KMS-11 (cell line): ENCODE data around the gene SYTL3.

Experiments
- H2AFZ ChIP-seq: fragments of 200-600 bp; sonication (generic); 2 replicates; pipeline ENCODE4 v1.6.1; 2016; ENCODE audit warnings: antibody characterized with exemption, mixed run types, low read depth
- H3K27ac ChIP-seq: fragments of 200-600 bp; sonication (generic); 2 replicates; pipeline ENCODE4 v1.6.1; 2016; ENCODE audit warnings: mild to moderate bottlenecking, mixed run types
- H3K27me3 ChIP-seq: fragments of 200-600 bp; sonication (generic); 2 replicates; pipeline ENCODE4 v1.6.1; 2017; ENCODE audit warnings: mild to moderate bottlenecking, low read depth, mixed run types, moderate library complexity; ENCODE audit not compliant: insufficient read depth
- H3K36me3 ChIP-seq: fragments of 200-600 bp; sonication (generic); 2 replicates; pipeline ENCODE4 v1.6.1; 2017; ENCODE audit warnings: mild to moderate bottlenecking, mixed run types; ENCODE audit not compliant: insufficient read depth
- H3K4me1 ChIP-seq: fragments of 200-600 bp; sonication (generic); 2 replicates; pipeline ENCODE4 v1.6.1; 2016; ENCODE audit warnings: mild to moderate bottlenecking, low read depth, mixed run types; ENCODE audit not compliant: poor library complexity, severe bottlenecking
- H3K4me2 ChIP-seq: fragments of 200-600 bp; sonication (generic); 2 replicates; pipeline ENCODE4 v1.7.0; 2016; ENCODE audit warnings: mild to moderate bottlenecking, mixed run types
- H3K4me3 ChIP-seq: fragments of 200-600 bp; sonication (generic); IDR thresholded peaks from 2 replicates; pipeline ENCODE4 v1.6.1; 2017; ENCODE audit warnings: low read depth, low read length, mixed read lengths; ENCODE audit not compliant: insufficient read depth
- H3K79me2 ChIP-seq: fragments of 200-600 bp; sonication (generic); 2 replicates; pipeline ENCODE4 v1.6.1; 2016; ENCODE audit warnings: low read depth, mixed run types; ENCODE audit not compliant: insufficient read depth
- H3K9ac ChIP-seq: fragments of 200-600 bp; sonication (generic); 2 replicates; pipeline ENCODE4 v1.6.1; 2016; ENCODE audit warnings: mild to moderate bottlenecking, mixed run types
- H4K20me1 ChIP-seq: fragments of 200-600 bp; sonication (generic); 2 replicates; pipeline ENCODE4 v1.6.1; 2016; ENCODE audit warnings: mild to moderate bottlenecking, mixed run types; ENCODE audit not compliant: insufficient read depth
- TF ChIP-seq, protein P1 (sequence below): fragments of 200-600 bp; sonication (generic); conservative IDR thresholded peaks from 2 replicates; pipeline ENCODE4 v1.6.1; 2017; ENCODE audit warnings: low read depth, mild to moderate bottlenecking, antibody characterized with exemption, low read length, moderate library complexity, mixed read lengths

Gene SYTL3

DNA sequence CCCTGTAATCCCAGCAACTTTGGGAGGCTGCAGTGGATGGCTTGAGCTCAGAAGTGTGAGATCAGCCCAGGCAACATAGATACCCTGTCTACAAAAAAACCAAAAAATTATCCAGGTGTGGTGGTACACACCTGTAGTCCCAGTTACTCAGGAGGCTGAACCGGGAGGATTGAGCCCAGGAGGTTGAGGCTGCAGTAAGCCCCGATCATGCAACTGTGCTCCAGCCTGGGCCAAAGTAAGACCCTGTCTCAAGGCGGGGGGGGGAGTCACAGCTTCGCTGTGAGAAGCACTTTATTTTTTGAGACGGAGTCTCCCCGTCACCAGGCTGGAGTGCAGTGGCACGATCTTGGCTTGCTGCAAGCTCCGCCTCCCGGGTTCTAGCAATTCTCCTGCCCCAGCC, 115.1 kb downstream of the SYTL3 start:
- Histone ChIP-seq H3K36me3 (peaks cover 9% of the 10 kb centered on the region; the same call in 1 of the 2 replicates), H3K27me3 (no peaks in the 10 kb centered on the region)

DNA sequence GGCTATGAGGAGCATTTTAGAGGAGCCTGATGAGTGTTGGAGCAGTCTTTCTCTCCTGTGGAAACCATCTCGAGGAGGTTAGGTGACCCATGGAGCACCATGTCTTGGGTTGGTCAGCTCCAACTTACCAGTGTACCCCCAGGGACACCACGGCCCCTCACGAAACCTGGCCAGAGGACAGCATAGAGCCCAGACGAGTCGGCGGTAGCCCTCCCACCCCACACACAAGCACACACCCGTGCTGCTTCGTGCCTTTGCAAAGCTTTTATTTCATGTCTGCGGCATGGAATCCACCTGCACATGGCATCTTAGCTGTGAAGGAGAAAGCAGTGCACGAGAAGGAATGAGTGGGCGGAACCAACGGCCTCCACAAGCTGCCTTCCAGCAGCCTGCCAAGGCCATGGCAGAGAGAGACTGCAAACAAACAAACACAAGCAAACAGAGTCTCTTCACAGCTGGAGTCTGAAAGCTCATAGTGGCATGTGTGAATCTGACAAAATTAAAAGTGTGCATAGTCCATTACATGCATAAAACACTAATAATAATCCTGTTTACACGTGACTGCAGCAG, 115.7 kb downstream of the SYTL3 start:
- no peak overlapping the region for H3K4me3 ChIP-seq
- H3K4me1 ChIP-seq: no peaks in the 10 kb centered on the region
- TF ChIP-seq, protein P1, sequence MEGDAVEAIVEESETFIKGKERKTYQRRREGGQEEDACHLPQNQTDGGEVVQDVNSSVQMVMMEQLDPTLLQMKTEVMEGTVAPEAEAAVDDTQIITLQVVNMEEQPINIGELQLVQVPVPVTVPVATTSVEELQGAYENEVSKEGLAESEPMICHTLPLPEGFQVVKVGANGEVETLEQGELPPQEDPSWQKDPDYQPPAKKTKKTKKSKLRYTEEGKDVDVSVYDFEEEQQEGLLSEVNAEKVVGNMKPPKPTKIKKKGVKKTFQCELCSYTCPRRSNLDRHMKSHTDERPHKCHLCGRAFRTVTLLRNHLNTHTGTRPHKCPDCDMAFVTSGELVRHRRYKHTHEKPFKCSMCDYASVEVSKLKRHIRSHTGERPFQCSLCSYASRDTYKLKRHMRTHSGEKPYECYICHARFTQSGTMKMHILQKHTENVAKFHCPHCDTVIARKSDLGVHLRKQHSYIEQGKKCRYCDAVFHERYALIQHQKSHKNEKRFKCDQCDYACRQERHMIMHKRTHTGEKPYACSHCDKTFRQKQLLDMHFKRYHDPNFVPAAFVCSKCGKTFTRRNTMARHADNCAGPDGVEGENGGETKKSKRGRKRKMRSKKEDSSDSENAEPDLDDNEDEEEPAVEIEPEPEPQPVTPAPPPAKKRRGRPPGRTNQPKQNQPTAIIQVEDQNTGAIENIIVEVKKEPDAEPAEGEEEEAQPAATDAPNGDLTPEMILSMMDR: no peak
- H3K27me3 ChIP-seq: no peaks in the 10 kb centered on the region
- no peaks in the 10 kb centered on the region for H4K20me1 ChIP-seq
- H3K27ac ChIP-seq: no peak overlapping the region
- no peak overlapping the region for H2AFZ ChIP-seq
- H3K79me2 ChIP-seq: no peaks in the 10 kb centered on the region
- peaks cover 9% of the 10 kb centered on the region; the same call in 1 of the 2 replicates for H3K36me3 ChIP-seq
- H3K9ac ChIP-seq: no peak overlapping the region
- H3K4me2 ChIP-seq: no peak overlapping the region

More for the DNA sequence above, 115.1 kb downstream of the SYTL3 start:
- H3K4me1 ChIP-seq: no peaks in the 10 kb centered on the region
- H2AFZ ChIP-seq: no peak overlapping the region
- no peaks in the 10 kb centered on the region for H4K20me1 ChIP-seq
- H3K4me3 ChIP-seq: no peak overlapping the region
- TF ChIP-seq, protein P1: no peak
- no peak overlapping the region for H3K4me2 ChIP-seq
- H3K27ac ChIP-seq: no peak overlapping the region
- no peaks in the 10 kb centered on the region for H3K79me2 ChIP-seq
- H3K9ac ChIP-seq: no peak overlapping the region

- no peaks in the 10 kb centered on the region for H4K20me1 ChIP-seq
These were observed 117.0 kb downstream of the SYTL3 start for GRCh38 chr6:158766621-158767455.

GRCh38 chr6:158767709-158768108, 117.9 kb downstream of the SYTL3 start:
- H4K20me1 ChIP-seq: no peaks in the 10 kb centered on the region
- no peaks in the 10 kb centered on the region for H3K27me3 ChIP-seq
- peaks cover 9% of the 10 kb centered on the region; the same call in 1 of the 2 replicates for H3K36me3 ChIP-seq

More at GRCh38 chr6:158766621-158767455, 117.0 kb downstream of the SYTL3 start:
- no peaks in the 10 kb centered on the region for H3K4me1 ChIP-seq
- no peak overlapping the region for H3K27ac ChIP-seq
- no peak overlapping the region for H3K9ac ChIP-seq
- H3K79me2 ChIP-seq: no peaks in the 10 kb centered on the region
- H3K27me3 ChIP-seq: no peaks in the 10 kb centered on the region
- TF ChIP-seq, protein P1: no peak
- H3K36me3 ChIP-seq: peaks cover 9% of the 10 kb centered on the region; the same call in 1 of the 2 replicates
- H3K4me3 ChIP-seq: no peak overlapping the region
- H3K4me2 ChIP-seq: no peak overlapping the region
- H2AFZ ChIP-seq: no peak overlapping the region

More at GRCh38 chr6:158767709-158768108, 117.9 kb downstream of the SYTL3 start:
- no peak overlapping the region for H3K9ac ChIP-seq
- no peak overlapping the region for H3K4me2 ChIP-seq
- H3K4me1 ChIP-seq: no peaks in the 10 kb centered on the region
- no peak overlapping the region for H2AFZ ChIP-seq
- H3K79me2 ChIP-seq: no peaks in the 10 kb centered on the region
- TF ChIP-seq, protein P1: no peak
- H3K4me3 ChIP-seq: no peak overlapping the region
- no peak overlapping the region for H3K27ac ChIP-seq
